ENCODE data around the gene SLC8A2. TPM values are rescaled to one million over a fixed set of nuclear protein-coding genes. Genes with fewer than 3 reads are reported as not detected.

SLC8A2 gene
- total RNA-seq, 1 experiment from 2014 or later: 0.10 TPM

DNA sequence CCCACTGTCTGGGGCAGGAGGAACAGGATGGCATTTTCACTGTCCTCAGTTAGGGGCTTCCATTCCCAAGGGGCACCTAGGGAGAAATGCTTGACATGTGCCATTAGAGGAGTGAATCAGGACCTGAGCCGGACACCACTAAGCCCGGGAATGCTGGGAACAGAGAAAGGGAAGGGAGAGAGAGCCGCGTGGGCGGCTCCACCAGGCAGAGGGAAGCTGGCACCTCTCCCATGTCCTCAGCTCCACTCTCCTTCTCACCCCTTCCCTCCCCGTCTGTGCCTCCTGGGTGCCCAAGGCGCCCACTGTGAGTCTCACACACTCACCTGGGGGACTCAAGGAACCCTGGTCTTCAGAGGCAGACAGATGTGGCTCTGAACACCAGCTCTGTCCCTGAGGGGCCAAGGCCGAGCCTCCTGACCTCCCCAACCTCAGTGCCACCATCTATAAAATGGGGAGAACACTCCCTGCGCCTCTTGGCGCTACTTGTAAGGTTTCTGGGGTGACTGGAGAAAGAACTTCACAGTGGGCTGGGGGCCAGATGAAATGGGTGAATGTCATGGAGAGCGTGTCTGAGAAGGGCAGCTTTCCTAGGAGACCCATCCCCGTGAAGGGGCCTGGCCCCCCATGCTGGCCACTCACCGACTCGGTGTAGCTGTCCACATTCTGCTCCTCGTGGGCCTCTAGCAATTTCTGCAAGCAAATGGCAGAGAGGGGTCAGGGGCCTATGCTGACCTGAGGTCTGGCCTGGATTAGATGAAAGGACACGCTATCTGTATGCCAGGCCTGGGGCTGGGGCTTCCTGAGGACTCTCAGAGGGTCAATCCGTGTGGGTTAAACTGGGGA, 17.6 kb upstream of the SLC8A2 start:
- intact Hi-C loops (cut with micrococcal nuclease; ENCODE audit: unreplicated experiment) (no loop called here), in situ Hi-C loops (cut with HindIII; ENCODE audit: low pct_unique_long_range_greater_than_20kb, low sequenced_read_pairs) (no loop called here)
- H3K27me3 ChIP-seq (ENCODE audit: control insufficient read depth, insufficient read depth, low read length): no peaks in the 10 kb centered on the region
- no peak overlapping the region for H3K4me3 ChIP-seq (ENCODE audit: low read depth in 2 of 2, low read length in 2 of 2)
- POLR2A ChIA-PET: no interaction called here
- DNase-seq (ENCODE audit: low read depth, low spot score) (no peak), ATAC-seq (no peak)
- TF ChIP-seq TCF7L2 (IDR thresholded peaks at IDR 0.05; ENCODE audit: low read depth, low read length) (no peak), POLR2AphosphoS5 (IDR thresholded peaks at IDR 0.05; ENCODE audit: low read depth, low read length) (no peak), SIN3A (IDR thresholded peaks at IDR 0.05; ENCODE audit: borderline replicate concordance, insufficient read depth, low read depth, low read length) (no peak)
- TF ChIP-seq, protein P1, sequence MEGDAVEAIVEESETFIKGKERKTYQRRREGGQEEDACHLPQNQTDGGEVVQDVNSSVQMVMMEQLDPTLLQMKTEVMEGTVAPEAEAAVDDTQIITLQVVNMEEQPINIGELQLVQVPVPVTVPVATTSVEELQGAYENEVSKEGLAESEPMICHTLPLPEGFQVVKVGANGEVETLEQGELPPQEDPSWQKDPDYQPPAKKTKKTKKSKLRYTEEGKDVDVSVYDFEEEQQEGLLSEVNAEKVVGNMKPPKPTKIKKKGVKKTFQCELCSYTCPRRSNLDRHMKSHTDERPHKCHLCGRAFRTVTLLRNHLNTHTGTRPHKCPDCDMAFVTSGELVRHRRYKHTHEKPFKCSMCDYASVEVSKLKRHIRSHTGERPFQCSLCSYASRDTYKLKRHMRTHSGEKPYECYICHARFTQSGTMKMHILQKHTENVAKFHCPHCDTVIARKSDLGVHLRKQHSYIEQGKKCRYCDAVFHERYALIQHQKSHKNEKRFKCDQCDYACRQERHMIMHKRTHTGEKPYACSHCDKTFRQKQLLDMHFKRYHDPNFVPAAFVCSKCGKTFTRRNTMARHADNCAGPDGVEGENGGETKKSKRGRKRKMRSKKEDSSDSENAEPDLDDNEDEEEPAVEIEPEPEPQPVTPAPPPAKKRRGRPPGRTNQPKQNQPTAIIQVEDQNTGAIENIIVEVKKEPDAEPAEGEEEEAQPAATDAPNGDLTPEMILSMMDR (IDR thresholded peaks at IDR 0.05): no peak
- TF ChIP-seq, protein P2, sequence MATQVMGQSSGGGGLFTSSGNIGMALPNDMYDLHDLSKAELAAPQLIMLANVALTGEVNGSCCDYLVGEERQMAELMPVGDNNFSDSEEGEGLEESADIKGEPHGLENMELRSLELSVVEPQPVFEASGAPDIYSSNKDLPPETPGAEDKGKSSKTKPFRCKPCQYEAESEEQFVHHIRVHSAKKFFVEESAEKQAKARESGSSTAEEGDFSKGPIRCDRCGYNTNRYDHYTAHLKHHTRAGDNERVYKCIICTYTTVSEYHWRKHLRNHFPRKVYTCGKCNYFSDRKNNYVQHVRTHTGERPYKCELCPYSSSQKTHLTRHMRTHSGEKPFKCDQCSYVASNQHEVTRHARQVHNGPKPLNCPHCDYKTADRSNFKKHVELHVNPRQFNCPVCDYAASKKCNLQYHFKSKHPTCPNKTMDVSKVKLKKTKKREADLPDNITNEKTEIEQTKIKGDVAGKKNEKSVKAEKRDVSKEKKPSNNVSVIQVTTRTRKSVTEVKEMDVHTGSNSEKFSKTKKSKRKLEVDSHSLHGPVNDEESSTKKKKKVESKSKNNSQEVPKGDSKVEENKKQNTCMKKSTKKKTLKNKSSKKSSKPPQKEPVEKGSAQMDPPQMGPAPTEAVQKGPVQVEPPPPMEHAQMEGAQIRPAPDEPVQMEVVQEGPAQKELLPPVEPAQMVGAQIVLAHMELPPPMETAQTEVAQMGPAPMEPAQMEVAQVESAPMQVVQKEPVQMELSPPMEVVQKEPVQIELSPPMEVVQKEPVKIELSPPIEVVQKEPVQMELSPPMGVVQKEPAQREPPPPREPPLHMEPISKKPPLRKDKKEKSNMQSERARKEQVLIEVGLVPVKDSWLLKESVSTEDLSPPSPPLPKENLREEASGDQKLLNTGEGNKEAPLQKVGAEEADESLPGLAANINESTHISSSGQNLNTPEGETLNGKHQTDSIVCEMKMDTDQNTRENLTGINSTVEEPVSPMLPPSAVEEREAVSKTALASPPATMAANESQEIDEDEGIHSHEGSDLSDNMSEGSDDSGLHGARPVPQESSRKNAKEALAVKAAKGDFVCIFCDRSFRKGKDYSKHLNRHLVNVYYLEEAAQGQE (IDR thresholded peaks at IDR 0.05; ENCODE audit: insufficient read depth in 1 of 2, low read depth in 2 of 2, low read length in 1 of 2): no peak
- no TSS peak for BruUV-seq (replicated peaks)
- CTCF ChIA-PET: no interaction called here
- peaks cover 5% of the 10 kb centered on the region for H3K4me1 ChIP-seq (ENCODE audit: control insufficient read depth, insufficient read depth, low read length)
- H3K36me3 ChIP-seq (ENCODE audit: control insufficient read depth, insufficient read depth, low read length): no peaks in the 10 kb centered on the region; the same call in 1 of the 2 replicates
- H3K27ac ChIP-seq (ENCODE audit: low read length): no peak overlapping the region
- H3K9me3 ChIP-seq (ENCODE audit: control insufficient read depth, insufficient read depth, low read depth, low read length): no peaks in the 10 kb centered on the region

DNA sequence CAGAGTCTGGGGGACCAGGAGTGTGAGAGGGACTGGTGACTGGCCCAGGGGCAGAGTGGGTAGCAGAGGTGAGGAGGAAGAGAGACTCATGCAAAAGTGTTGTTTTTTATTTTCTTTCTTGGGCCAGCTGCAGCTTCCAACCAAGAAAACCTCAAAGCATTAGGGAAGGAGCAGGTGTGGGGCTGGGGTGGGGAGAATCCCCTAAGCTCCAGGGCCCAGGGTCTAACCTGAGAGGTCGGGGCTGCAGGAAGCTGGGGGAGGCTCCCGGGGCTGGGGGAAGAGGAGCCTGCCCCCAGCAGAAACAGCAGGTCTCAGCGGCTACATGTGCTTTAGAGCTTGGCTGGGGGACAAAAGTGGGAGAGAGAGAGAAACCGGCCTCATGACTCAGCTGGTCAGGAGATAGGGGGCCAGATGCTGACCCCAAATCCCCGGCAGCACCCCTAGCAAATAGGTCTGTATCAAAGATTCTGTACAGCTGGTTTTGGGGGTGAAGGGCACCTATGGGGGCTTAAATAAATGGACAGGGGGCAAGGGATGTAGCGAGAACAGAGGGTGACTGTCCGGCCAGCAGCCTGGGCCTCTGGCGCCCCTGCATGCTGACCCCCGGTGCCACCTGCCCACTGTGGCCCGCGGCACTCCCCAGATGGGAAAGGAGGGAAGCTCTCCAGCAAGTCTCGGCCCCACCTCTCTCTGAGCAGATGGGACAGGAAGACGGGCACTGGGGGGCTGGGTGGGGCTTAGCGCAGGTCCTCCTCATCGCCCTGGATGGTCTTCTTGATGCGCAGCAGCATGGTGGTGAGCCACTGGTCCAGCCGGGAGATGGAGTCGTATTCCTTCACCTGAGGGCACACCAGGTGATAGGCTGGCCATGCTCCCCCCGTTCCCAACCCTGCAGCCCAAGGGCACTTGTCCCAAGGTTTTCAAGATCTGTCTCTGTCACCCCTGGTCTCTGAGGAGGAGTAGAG, 16.1 kb upstream of the SLC8A2 start:
- ChIA-PET CTCF (no interaction called here), POLR2A (no interaction called here)
- Histone ChIP-seq H3K4me3 (ENCODE audit: low read depth in 2 of 2, low read length in 2 of 2) (no peak overlapping the region), H3K4me1 (ENCODE audit: control insufficient read depth, insufficient read depth, low read length) (peaks cover 5% of the 10 kb centered on the region), H3K36me3 (ENCODE audit: control insufficient read depth, insufficient read depth, low read length) (no peaks in the 10 kb centered on the region; the same call in 1 of the 2 replicates), H3K27ac (ENCODE audit: low read length) (no peak overlapping the region), H3K27me3 (ENCODE audit: control insufficient read depth, insufficient read depth, low read length) (no peaks in the 10 kb centered on the region), H3K9me3 (ENCODE audit: control insufficient read depth, insufficient read depth, low read depth, low read length) (no peaks in the 10 kb centered on the region)
- BruUV-seq (replicated peaks): no TSS peak
- in situ Hi-C loops (cut with HindIII; ENCODE audit: low pct_unique_long_range_greater_than_20kb, low sequenced_read_pairs): no loop called here
- TF ChIP-seq POLR2AphosphoS5 (IDR thresholded peaks at IDR 0.05; ENCODE audit: low read depth, low read length) (no peak), SIN3A (IDR thresholded peaks at IDR 0.05; ENCODE audit: borderline replicate concordance, insufficient read depth, low read depth, low read length) (no peak), TCF7L2 (IDR thresholded peaks at IDR 0.05; ENCODE audit: low read depth, low read length) (no peak)
- TF ChIP-seq, protein P2 (IDR thresholded peaks at IDR 0.05; ENCODE audit: insufficient read depth in 1 of 2, low read depth in 2 of 2, low read length in 1 of 2): no peak
- TF ChIP-seq, protein P1 (IDR thresholded peaks at IDR 0.05): no peak
- DNase-seq (ENCODE audit: low read depth, low spot score) (no peak), ATAC-seq (no peak)
- intact Hi-C loops (cut with micrococcal nuclease; ENCODE audit: unreplicated experiment): no loop called here

All from Panc1 (cell line).